Activated T-cell treated with anti-CD3 and anti-CD28 coated beads for 24 hours (primary cell): ENCODE data around the gene TENM4.

Experiments used
- DNase-seq: peaks from one replicate; pipeline ENCODE4 v3.0.0-alpha.2; 2020; ENCODE audit warnings: low read depth

Gene TENM4

DNA sequence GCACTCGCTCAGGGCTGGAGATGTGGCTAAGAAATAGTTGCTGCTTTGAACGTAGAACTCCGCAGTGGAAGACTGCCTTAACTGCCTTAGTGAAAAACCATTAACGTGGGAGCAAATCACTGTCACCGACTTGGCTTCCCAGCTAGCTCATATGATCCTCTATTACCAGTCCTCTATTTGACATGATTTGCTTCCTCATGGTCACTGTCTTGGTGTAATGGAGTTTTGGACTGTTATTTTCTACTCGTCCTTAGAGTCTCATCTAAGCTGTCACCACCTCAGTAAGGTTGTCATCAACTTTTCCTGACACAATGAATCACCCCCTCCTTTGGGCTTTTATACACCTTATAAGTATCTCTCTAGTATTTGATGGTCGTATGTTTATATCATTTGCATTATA is 699.1 kb downstream of the TENM4 start:
- DNase-seq: no peak

DNA sequence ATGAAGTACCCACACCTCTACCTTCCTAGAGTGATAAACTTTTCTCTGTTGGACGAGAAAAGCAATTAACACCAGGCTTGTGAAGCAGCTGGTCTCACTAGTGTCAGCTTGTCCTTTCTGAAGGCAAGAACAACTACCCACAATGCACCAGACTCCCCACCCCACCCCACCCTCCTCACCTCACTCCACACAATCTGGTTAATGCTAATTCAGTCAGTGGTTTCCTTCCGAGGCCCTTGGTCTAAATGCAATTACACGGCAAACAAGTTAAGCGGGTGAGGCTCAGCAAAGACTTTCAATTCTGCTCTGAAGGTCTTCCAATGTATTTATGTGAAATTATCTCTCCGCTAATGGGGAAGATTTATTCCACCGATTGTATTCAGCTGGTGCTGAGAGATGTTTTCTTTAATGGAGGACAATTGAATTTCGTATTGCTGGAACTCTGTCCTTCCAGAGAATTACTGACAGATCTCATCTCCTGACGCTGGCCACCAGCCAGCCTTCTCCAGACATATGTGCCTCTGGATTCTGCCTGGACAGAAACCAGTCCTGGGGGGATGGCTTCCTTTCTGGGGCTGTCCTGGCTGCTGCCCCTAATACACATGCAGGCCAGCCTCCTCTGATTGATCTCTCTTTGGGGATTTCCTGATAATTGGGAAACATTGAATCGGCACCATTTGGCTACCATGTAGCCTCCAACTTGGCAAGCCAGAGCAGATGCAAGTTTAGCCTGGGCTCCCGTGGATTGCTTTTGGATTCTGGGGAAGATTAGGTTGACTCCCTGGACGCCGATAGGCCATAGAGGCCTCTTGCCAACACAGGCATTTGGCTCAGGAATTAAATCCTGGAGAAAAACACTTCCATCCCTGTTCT is 700.4 kb downstream of the TENM4 start:
- no peak for DNase-seq

DNA sequence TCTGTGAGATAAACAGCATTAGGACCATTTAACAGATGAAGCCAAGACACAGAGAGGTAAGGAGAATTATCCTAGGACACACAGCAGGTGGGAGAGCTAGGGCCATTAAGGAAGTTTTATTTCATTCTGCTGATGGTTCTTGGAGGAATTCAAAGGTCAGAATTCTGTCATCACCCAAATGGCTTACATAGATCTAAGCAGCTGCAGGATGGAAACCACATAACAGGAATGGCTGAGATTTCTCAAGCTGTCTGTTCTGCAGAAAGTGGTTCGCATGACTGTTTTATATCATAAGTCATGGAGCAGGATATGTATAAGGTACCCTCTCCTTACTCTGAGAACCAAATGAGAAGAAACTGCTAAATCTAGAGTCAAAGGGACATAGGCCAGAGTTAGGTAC is 702.9 kb downstream of the TENM4 start:
- no peak for DNase-seq

DNA sequence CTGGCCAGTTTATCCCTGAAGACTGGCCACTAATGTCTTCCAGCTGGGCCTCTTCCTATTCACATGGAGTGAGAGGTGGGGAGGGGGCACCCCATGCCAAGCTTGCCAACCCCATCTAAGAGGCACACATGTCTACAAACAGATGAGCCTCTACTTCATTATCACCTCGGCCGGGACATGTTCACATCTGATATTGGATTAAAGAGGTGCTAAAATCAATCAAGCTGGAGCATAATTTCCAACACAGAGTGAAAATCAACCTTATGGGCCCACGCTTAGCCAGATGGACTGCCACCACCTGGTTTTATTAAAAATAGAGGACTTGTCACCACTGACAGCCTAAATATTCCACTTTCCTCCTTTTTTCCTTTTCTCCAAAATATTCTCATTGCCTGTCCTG is 703.5 kb downstream of the TENM4 start:
- DNase-seq: no peak

DNA sequence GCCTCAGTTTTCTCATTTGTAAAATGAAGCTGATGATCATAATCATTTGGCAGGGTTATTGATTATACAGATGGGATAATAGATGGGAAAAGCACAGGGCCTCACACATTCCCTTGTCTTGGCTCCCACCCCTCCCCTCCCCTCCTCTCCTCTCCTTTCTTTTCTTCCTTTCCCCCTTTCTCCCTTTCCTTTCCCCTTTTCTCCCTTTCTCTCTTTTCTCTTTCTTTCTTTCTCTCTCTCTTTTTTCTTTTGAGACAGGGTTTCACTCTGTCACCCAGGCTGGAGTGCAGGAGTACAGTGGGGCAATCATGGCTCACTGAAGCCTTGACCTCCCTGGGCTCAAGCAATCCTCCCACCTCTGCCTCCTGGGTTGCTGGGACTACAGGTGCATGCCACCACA is 705.1 kb downstream of the TENM4 start:
- DNase-seq: no peak

DNA sequence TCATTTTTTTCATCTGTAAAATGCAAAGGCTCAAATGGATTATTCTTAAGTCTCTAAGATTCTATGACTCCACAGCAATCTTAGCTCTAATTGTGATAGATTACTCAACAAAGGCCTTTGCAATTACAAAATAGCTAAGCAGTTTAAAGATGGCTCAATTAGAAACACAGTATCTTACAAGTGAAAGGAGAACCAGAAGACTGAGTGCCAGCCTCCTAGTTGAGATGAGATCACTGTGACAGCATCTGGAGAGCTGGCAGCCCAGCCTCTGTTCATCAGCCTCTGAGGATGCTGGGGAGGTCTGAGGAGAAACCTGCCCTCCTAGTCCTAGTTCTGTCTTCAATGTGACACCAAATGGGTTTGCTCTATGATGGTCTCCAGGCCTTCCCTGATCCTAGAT is 707.8 kb downstream of the TENM4 start:
- DNase-seq: no peak

DNA sequence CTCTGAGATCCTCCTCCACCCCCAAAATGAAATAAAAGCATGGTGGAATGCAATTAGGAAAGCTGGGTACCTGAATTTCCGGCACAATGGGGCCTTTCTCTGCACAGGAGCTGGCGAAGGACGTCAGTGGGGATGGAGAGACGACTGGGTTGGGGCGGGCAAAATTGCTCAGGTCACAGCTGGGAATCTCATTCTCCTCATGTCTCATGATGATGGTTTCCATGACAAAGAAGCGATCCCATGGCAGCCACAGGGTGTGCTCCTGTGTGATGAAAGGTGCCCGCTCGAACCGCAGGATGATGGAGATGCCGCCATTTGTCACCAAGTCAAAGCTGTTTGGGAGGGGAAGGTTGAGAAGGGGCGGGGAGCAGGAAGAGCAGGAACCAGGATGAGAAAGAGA is 708.6 kb downstream of the TENM4 start:
- DNase-seq: no peak

DNA sequence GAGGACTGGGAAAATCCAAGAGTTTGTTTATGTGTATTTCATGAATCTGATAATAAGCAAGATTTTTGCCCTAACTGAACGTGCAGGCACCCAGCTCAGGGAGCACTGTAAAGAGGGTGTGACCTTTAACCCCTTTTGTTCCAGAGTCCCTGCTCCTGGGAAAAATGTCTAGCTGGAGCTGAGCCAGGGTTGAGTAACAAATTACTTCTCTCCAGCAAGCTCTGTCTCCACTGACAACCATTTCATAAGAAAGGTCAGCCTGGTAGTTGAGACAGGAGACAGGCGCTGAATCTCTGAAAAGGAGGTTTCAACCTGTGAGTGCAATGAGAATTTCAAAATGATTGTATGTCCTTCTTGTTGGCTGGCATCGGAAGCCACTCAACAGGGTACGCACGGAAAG is 709.8 kb downstream of the TENM4 start:
- DNase-seq: no peak

DNA sequence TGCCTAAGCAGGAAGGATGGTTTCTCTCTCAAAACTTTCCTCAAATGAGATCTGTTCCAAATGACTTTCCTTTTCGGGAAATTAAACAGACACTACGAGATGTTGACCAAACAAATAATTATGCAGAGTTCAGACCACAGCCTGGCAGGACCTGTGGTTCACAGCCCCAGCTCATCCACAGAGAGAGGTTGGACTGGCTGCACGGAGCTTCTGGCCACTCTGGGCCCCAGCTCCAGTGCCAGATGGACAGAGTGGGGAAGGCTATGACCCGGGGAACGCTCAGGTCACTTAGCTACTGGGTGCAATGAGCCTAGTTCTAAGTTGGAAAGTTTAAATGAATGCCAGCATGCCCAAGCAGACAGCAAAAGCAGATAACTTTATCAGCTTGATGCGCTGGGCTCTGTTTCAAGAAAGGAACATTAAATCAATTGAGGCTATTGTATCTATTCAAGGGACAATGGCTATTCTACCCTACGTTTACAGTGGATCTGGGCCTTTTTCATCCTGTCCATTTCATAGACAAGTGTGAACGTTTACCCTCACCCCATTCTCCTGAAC is 710.5 kb downstream of the TENM4 start:
- DNase-seq: no peak

DNA sequence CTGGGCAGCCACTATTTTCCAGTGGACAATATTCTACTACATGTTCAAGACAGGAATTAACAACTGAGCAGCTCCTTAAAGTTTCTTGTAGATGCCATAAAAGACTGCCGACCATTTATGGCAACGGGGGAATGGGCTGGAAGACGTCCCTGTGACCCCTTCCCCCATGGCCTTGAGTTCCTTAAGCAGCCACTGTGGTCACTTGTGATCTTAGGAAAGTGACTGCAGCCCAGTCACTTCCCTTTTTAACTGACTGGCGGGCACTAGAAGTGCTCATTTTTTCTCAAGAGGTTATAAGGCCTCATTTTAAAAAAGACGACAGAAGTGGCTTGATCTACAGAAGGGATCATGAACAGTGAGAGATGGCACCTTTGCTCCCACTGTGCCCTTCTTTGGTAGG is 713.0 kb downstream of the TENM4 start:
- DNase-seq: no peak

DNA sequence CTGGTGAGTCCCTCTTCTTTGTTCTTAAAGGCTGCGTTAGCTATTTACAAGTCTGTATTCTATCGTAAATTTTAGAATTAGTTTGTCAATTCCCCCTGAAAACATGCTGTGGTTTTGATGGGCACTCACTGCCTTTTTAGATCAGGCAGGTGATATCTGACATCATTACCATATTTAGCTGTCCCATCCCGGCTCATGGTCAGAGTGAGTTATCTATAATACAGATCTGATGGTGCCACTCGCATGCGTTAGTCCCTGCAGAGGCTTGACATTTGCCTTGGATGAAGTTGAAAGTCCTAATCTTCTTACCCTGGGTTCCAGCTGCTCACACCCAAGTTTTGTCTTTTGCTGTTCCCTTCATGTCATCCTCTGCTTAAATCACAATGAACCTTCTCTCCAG is 715.6 kb downstream of the TENM4 start:
- DNase-seq: no peak

DNA sequence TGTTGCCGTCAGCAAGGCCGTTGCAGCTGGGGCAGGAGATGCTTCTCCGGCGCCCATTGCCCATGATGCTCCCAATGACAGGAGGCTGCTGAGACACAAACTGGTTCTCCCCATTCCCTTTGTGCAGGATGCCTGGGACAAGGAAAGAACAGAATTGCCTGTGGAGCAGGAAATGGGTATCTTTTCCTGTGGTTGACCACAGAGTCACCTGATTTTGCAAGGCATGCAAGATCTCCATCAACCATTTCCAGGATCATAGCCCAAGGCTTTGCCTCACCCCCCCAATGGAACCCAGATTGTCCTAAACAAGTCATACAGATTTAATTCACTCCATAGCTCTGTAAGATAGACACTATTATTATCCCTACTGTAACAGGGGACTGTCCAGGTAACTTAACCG is 718.0 kb downstream of the TENM4 start:
- DNase-seq: no peak

DNA sequence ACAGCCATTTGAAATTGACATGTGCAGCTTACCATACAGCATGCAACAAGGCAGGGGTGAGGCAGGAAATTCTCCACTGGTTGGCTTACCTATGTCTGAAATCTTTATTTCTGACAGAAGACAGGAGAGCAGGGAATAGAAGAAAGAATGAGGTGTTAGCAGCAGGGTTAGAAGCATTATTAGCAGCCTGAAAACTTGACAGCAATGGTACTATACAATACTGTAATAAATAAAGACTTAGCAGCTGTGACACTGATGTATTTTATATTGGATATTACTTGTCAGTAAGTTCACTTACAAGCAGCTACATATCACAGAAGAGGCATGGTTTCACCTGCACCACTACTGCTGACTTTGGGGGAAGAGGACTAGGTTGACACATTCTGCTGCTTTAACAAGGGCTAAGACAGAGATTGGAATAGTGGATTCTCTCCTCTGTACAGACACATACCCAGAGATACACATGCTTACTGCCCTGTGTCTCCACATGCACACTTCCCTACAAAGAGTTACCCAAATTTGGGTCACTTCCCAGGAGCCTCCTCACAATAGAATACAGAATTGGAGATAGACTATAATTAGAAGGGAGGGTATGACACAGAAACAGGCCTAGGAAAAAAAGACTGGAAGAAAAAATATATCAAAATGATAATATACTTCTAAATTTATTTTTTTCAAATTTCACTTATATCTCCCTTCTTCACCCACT is 720.4 kb downstream of the TENM4 start:
- no peak for DNase-seq

DNA sequence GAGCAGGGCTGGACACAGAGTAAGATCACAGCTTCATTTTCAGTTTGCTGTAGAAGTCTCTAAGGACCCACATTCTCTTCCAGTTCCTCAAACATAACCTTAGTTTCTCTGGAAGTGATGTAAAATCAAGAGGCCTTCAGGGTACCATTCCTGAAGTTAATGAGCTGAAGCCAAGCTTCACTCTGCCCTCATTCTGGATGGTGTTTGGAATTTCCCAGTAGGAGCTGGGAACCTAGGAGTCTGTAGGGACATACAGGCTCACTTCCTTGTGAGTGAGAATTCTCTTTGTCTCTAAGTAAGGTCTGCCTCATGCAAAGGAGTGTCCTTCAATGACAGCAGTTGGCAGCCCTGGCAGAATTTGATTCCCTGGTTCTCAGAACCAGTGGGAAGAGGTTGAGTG is 723.8 kb downstream of the TENM4 start:
- DNase-seq: no peak

DNA sequence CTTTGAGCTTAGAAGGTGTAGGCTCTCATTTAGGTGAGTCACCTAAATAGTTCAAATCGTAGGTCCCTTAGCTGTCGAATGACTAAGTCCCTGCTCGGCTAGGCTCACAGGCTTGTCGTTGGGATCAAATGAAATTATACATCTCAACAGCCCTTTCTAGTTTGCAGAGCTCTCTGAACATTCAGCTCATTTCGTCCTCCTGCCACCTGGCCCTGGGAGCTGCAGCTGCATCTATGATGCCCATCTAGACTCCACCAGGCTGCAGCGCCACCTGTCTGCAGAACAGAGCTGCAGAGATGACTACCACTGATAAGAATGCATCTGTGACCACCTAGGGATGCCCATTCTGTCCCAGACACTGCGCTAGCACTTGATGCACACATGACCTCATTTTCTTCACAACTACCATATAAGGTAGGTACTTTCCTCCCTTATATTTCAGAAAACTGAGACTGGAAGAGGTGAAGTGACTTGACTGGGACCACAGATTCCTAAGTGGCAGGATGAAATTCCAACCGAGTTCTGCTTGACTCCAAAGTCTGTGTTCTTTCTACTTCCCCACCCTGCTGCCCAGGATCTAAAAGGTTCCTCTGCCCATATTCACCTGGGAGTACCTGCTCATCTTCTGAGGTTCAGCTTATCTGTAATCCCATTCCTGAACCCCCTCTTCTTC is 725.1 kb downstream of the TENM4 start:
- DNase-seq: peak; percentile 26

DNA sequence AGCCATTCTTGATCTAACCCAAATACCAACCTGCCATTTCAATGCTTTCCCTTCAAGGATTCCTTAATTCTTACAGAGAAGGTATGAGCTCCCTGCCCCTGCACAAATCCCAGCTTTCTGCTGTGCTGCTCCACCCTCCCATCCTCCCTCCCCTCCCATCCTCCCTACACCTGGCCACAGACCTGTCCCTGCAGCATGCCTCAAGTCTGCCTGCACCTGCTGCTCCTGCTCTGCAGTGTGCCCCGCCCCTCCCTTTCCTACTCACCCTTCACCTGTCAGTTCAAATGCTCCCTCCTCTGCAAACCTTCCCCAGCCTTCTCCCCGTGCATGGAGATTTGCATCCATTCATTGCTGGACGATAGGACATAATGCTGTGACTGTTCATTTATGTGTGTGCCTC is 726.3 kb downstream of the TENM4 start:
- no peak for DNase-seq

DNA sequence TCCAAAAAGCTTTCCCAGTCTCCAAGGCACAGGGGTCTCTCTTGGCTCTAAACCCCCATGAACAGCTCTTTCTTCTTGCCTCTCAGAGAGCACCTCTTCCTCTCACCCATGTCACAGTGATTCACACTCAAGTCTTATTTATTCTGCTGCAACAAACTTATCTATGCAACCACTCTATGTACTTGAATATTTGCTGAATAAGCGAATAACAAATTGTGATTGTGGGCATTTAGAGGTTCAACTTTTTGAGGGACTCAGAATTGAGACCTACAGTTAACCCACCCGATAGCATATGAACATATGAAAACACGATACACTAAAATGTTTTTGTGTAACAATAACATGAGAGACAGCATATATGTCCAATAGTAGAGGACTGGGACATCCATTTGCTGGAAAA is 729.1 kb downstream of the TENM4 start:
- no peak for DNase-seq

DNA sequence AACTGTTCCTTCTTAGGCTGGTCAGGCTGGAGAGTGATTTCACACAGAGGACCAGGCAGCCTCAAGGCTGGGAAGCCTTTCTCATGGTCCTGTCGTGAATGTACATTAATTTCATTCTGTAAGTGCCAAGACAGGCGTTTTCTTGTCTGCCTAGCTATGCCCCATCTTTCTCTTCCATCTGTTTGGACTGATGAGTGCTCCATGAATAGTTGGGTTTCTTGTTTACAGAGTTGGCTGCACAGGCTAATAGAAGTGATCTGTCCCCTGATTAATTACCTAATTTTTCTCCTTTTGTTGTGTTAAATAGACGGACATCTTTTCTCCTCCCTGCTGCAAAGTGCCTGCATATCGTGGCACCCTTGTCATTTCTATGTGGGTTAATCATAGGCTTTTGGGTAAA is 730.4 kb downstream of the TENM4 start:
- no peak for DNase-seq

DNA sequence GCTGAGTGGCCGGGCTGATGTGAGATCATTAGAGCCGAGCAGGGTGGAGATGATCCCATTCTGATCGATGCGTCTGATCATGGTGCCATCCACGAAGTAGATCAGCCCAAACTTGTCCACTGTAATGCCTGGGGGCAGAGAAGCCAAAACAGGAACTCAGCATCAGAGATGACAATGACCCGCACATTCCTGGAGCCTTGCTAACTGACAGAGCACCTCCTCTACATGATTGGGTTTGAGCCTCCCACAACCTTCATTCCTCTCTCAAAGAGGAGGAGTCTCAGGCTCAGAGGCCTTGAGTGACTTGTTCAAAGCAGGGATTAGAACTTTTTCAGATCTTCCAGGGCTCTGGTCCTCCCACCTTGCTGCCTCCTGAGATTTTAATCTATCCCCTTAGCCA is 732.4 kb downstream of the TENM4 start:
- DNase-seq: no peak

DNA sequence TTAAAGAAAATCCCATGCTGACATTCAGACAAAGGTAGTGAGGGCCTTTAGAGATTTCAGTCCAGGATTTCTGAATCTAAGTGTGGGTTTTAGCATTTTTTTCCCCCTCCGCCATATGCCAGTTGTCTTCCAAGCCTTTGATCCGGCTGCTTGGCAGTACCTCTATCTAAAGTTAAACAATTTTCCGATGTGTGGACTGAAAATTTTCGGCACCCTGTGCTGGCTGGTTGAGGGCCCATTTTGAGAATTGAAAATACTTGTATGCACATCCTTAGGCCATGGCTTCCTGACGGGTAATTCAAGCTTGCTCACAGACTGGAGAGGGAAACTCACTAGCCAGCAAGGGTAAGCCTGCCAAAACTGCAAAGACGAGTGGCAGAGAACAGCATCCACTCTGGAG is 734.3 kb downstream of the TENM4 start:
- DNase-seq: no peak

DNA sequence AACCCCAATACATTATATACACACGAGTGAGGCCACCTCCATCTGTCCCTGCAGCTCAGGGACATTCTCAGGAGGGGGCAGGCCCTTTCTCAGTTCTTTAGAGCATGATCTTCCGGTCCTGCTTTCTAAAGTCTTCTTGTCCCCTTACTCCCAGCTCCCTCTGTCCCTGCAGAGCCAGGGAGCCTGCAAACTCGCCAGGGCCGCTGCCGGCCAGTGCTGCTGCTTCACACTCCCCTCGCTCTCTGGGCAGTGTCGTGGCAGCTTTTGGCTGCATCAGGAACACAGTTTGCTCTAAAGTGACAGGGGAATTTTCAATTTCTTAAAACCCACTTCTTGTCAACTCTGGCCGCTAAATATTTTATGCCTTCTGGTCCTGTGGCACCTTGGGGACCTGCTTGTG is 736.0 kb downstream of the TENM4 start:
- DNase-seq: no peak

DNA sequence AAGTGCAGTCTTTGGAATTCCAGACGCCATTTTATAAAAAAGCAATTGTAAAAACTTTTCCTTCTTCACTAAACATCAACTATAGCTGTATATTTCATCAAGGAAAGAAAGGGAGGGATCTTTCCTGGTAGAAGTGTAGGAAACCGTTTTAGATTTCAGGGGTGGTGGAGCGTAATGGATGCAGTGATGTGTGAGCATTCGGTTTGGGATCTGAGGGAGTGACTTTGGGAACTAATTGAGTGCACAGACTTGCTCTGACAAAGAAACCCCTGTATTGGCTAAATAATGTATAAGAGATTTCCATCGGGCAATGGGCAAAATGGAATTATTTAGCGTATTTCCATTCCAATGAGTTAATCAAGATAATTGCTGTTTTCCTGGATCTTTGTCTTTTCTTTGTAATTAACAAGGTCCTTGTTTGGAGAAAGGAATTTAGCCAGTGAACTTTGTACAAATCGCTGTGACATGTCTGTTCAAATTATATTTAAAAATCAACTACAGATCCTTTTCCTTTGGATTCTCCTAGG is 741.2 kb downstream of the TENM4 start:
- no peak for DNase-seq

DNA sequence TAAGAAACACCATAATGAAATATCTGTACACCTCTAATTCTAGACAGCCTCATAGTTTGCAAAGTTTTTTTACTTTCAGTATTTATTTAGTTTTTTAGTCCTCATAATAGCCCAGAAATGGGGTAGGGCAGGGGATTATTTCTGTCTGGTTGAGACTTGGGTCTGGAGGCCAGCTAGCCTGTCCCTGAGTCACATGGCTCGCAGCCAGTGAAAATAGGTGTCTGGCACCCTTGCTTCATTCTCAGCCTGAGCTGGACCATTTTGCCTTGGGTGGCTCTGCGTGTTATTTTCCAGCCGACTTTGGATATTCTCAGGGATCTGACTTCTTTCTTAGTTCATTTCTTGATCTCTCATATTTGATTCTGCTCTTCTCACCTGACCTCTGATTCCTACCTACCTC is 742.2 kb downstream of the TENM4 start:
- DNase-seq: no peak
